Liver (tissue), 9 donors: Measurements from ENCODE around the gene MAP6. TPM values are rescaled to one million over a fixed set of nuclear protein-coding genes. Genes with fewer than 3 reads are reported as not detected.

Experiments
- DNase-seq: peaks from one replicate; pipeline ENCODE4 v3.0.0-alpha.2; 2017; ENCODE audit warnings: low spot score
- H3K27ac ChIP-seq, 2 donors: one replicate each; pipeline ENCODE4 v1.7.0; 2013; ENCODE audit warnings: inconsistent platforms in 2 of 2, low read length in 2 of 2, control low read depth in 1 of 2, low read depth in 1 of 2, mild to moderate bottlenecking in 1 of 2
- H3K27me3 ChIP-seq, 4 donors: one replicate each; pipeline versions ENCODE4 v1.6.1 to v1.7.0; 2013; ENCODE audit warnings: low read length in 3 of 4, inconsistent platforms in 1 of 4, mild to moderate bottlenecking in 1 of 4, moderate library complexity in 1 of 4; ENCODE audit not compliant: control insufficient read depth in 4 of 4, insufficient read depth in 4 of 4
- H3K36me3 ChIP-seq, 4 donors: one replicate each; pipeline versions ENCODE4 v1.6.1 to v1.7.0; 2013; ENCODE audit warnings: low read length in 3 of 4, mild to moderate bottlenecking in 3 of 4, low read depth in 1 of 4, moderate library complexity in 1 of 4; ENCODE audit not compliant: control insufficient read depth in 4 of 4, insufficient read depth in 3 of 4
- H3K4me1 ChIP-seq, 4 donors: one replicate each; pipeline versions ENCODE4 v1.6.1 to v1.7.0; 2013; ENCODE audit warnings: low read length in 3 of 4, mild to moderate bottlenecking in 3 of 4, moderate library complexity in 1 of 4; ENCODE audit not compliant: control insufficient read depth in 4 of 4, insufficient read depth in 4 of 4
- H3K4me3 ChIP-seq, 3 donors: one replicate each; pipeline versions ENCODE4 v1.6.1 to v1.7.0; 2013; ENCODE audit warnings: low read length in 3 of 3, control low read depth in 1 of 3, low read depth in 1 of 3, mild to moderate bottlenecking in 1 of 3
- H3K9ac ChIP-seq, 2 donors: one replicate each; pipeline ENCODE4 v1.7.0; 2013; ENCODE audit warnings: low read length in 2 of 2, mild to moderate bottlenecking in 2 of 2, moderate library complexity in 2 of 2, control low read depth in 1 of 2, low read depth in 1 of 2
- H3K9me3 ChIP-seq, 4 donors: one replicate each; pipeline versions ENCODE4 v1.6.1 to v1.7.0; 2013; ENCODE audit warnings: low read length in 3 of 4; ENCODE audit not compliant: control insufficient read depth in 4 of 4
- EGR1 ChIP-seq, 2 donors: IDR thresholded peaks; 2 replicates each; pipeline ENCODE4 v1.6.1; 2016 to 2018; ENCODE audit warnings: antibody characterized with exemption in 2 of 2, low read depth in 2 of 2
- FOXA1 ChIP-seq: IDR thresholded peaks from 2 replicates; pipeline ENCODE4 v1.6.1; 2016; ENCODE audit warnings: antibody characterized with exemption
- HNF4A ChIP-seq, 2 donors: conservative IDR thresholded peaks; 2 replicates each; pipeline ENCODE4 v1.6.1; 2016; ENCODE audit warnings: antibody characterized with exemption in 2 of 2, mild to moderate bottlenecking in 2 of 2
- HNF4G ChIP-seq: IDR thresholded peaks from 2 replicates; pipeline ENCODE4 v1.6.1; 2016; ENCODE audit warnings: antibody characterized with exemption
- JUND ChIP-seq, 2 donors: IDR thresholded peaks; 2 replicates each; pipeline ENCODE4 v1.6.1; 2016; ENCODE audit warnings: antibody characterized with exemption in 2 of 2
- NR2F2 ChIP-seq: IDR thresholded peaks from 2 replicates; pipeline ENCODE4 v1.6.1; 2016; ENCODE audit warnings: antibody characterized with exemption
- RAD21 ChIP-seq, 2 donors: IDR thresholded peaks; 2 replicates each; pipeline ENCODE4 v1.6.1; 2016; ENCODE audit warnings: antibody characterized with exemption in 2 of 2, mild to moderate bottlenecking in 2 of 2
- SP1 ChIP-seq: IDR thresholded peaks from 2 replicates; pipeline ENCODE4 v1.6.1; 2018; ENCODE audit warnings: antibody characterized with exemption, mild to moderate bottlenecking
- TAF1 ChIP-seq: conservative IDR thresholded peaks from 2 replicates; pipeline ENCODE4 v1.6.1; 2016; ENCODE audit warnings: antibody characterized with exemption, mild to moderate bottlenecking
- WGBS: extraction: QIAGEN DNeasy Blood & Tissue Kit; methylation state at CpG from one replicate; pipeline ENCODE4 v1.1.7; 2013; 5-methylcytosine and 5-hydroxymethylcytosine counted together
- polyA plus RNA-seq, 2 donors: library from polyadenylated mRNA; stranded (reverse) in 1 of 2; unstranded in 1 of 2; fragments of 200-250 nt in 1 of 2; fragments of >200 nt in 1 of 2; fragmentation: Nextera tagmentation in 1 of 2; extraction: Ambion mirVana in 1 of 2; gene quantifications; one replicate each; pipeline versions ENCODE4 v1.2.1 to v1.2.3, GENCODE V29; 2013 to 2015
- total RNA-seq, 2 donors: library from RNA; depleted of rRNA; stranded (reverse); fragments of >200 nt; gene quantifications; one replicate each; pipeline ENCODE4 v1.2.3, GENCODE V29; 2014
- TF ChIP-seq, protein P1 (sequence below): IDR thresholded peaks from 2 replicates; pipeline ENCODE4 v1.6.1; 2016; ENCODE audit warnings: antibody characterized with exemption
- TF ChIP-seq, protein P2 (sequence below): IDR thresholded peaks from 2 replicates; pipeline ENCODE4 v1.6.1; 2016; ENCODE audit warnings: antibody characterized with exemption, mild to moderate bottlenecking
- TF ChIP-seq, protein P3 (sequence below): IDR thresholded peaks from 2 replicates; pipeline ENCODE4 v1.6.1; 2016; ENCODE audit warnings: antibody characterized with exemption
- TF ChIP-seq, protein P4 (sequence below): IDR thresholded peaks from 2 replicates; pipeline ENCODE4 v1.6.1; 2016; ENCODE audit warnings: antibody characterized with exemption
- donor health status: healthy.
- donor health status: healthy.
- donor health status: healthy.
- donor health status: healthy.
- donor health status: healthy.

Gene MAP6
- total and polyA plus RNA-seq, 4 donors: 0.22 to 0.36 (median 0.24) TPM

DNA sequence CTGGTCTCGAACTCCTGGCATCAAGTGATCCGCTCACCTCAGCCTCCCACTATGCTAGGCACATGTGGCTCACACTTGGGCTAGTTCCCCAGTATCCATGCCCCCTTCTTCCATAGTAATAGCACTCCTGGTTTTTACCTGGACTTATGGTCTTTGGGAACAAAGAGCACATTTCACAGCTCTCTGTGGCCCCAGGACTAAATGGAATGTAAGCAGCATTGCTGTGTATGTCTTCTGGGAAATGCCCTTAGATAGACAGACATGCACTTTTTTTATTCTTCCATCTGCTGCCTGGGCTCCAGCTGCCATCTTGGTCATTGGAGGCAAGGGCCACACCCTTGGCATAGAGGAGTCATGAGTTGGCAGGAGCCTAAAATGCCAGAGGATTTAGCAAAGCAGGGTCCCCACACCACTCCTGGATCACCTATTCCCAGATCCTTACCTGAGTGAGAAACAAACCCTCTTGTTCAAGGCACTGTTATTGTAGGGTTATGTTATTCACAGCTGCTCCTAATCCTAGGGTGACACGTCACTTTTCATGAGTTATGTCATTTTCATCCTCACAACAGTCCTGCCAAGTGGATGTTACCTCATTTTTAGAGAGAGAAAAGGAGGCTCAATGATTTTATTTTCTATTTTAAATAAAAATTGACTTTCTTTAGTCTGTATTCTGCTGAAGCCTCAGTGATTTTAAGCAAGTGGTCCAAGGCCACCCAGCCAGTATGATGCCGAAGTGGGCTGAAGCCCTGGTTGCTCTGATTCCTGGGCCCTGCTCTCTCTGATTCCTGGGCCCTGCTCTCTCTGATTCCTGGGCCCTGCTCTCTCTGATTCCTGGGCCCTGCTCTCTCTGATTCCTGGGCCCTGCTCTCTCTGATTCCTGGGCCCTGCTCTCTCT lies 127.4 kb downstream of the MAP6 start:
- H3K4me3 ChIP-seq: no peak overlapping the region
- H3K9me3 ChIP-seq: no peaks in the 10 kb centered on the region
- no peak for DNase-seq
- no peak overlapping the region for H3K9ac ChIP-seq
- no peak for TF ChIP-seq EGR1 (IDR thresholded peaks at IDR 0.05; ENCODE audit: low read depth in 2 of 2)
- TF ChIP-seq FOXA1: no peak
- no peak for TF ChIP-seq JUND (IDR thresholded peaks at IDR 0.05)
- no peak for TF ChIP-seq RAD21 (IDR thresholded peaks at IDR 0.05)
- WGBS: 93% methylated on average over 4 of the region's 4 CpGs
- no peaks in the 10 kb centered on the region for H3K4me1 ChIP-seq
- H3K36me3 ChIP-seq: no peaks in the 10 kb centered on the region
- H3K27me3 ChIP-seq: no peaks in the 10 kb centered on the region
- H3K27ac ChIP-seq: no peak overlapping the region

DNA sequence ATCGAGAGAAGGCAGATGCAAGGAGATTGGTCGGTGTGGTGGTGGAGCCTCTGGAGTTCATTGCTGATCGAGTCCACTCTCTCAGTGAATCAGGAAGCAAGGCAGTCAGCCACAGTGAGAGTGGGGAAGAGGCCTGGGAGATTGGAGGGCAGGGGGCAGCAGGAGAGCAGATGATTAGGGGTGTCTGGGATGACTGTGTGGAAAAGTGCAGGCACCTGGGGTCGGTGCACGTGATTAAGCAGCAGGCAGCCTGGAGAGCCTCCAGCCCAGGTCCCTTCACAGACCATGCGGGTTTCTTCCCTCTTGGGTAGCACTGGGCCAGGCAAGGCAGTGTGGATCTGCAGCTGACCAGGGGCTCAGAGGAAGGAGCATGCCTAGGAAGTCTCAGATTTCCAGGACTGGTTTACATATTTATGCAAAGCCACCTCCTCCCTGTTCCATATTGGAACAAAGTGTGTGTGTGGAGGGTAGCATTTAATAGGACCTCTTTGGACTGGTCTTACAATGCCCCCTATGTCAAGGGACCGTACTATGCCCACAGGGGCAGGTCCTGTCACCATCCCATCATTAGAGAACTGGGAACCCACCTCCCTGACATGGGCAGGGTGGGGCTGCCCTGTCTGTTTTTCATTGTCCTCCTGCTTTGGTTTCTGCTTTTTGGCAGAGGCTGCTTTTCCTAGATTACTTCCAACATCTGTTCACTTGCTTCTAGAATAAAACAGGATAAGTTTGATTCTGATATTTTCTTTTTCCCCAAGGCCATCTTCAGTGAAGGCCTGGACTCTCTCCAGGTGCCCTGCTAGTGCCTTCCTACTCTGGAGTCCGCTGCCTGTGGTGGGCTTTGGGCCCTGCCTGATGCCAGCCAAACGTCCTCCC lies 129.1 kb downstream of the MAP6 start:
- no peak overlapping the region for H3K27ac ChIP-seq
- H3K9me3 ChIP-seq: no peaks in the 10 kb centered on the region
- no peak overlapping the region for H3K4me3 ChIP-seq
- TF ChIP-seq SP1: no peak
- TF ChIP-seq, protein P1, sequence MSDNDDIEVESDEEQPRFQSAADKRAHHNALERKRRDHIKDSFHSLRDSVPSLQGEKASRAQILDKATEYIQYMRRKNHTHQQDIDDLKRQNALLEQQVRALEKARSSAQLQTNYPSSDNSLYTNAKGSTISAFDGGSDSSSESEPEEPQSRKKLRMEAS: no peak
- TF ChIP-seq, protein P2, sequence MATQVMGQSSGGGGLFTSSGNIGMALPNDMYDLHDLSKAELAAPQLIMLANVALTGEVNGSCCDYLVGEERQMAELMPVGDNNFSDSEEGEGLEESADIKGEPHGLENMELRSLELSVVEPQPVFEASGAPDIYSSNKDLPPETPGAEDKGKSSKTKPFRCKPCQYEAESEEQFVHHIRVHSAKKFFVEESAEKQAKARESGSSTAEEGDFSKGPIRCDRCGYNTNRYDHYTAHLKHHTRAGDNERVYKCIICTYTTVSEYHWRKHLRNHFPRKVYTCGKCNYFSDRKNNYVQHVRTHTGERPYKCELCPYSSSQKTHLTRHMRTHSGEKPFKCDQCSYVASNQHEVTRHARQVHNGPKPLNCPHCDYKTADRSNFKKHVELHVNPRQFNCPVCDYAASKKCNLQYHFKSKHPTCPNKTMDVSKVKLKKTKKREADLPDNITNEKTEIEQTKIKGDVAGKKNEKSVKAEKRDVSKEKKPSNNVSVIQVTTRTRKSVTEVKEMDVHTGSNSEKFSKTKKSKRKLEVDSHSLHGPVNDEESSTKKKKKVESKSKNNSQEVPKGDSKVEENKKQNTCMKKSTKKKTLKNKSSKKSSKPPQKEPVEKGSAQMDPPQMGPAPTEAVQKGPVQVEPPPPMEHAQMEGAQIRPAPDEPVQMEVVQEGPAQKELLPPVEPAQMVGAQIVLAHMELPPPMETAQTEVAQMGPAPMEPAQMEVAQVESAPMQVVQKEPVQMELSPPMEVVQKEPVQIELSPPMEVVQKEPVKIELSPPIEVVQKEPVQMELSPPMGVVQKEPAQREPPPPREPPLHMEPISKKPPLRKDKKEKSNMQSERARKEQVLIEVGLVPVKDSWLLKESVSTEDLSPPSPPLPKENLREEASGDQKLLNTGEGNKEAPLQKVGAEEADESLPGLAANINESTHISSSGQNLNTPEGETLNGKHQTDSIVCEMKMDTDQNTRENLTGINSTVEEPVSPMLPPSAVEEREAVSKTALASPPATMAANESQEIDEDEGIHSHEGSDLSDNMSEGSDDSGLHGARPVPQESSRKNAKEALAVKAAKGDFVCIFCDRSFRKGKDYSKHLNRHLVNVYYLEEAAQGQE: no peak
- no peak for TF ChIP-seq HNF4G
- no peak overlapping the region for H3K9ac ChIP-seq
- H3K36me3 ChIP-seq: no peaks in the 10 kb centered on the region
- no peaks in the 10 kb centered on the region for H3K4me1 ChIP-seq
- no peak for DNase-seq
- H3K27me3 ChIP-seq: no peaks in the 10 kb centered on the region
- WGBS: 87% methylated on average over 9 of the region's 9 CpGs

DNA sequence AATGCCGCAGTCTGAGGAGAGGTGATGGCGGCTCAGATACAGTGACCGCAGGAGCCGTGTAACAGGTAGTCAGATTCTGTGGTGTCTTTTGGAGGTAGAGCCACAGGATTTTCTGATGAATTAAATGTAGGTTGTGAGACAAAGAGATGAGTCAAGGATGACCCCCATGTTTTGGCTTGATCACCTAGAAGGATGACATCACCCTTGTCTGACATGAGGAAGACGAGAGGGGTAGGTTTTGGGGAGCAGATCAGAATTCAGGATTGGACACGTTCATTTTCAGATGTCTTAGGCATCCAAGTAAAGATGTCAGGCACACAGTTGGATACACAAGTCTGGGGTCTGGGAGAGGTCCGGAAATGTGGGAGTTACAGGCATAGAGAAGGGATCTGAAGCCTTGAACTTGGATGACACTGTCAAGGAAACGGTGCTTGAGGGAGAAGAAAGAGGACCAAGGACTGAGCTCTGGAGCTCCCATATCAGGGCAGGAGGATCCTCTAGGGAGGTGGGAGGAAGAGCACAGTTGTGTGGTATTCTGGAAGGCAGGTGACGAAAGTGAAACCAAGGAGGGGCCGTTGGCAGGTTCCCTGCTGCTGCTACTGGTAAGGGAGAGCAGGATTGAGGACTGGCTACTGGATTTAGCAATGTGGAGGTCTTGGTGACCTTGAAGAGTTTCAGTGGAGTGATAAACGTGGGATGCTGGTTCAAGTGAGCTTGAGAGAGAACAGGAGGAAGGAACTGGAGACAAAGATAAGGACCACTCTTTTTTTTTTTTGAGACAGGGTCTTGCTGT lies 130.5 kb downstream of the MAP6 start:
- no peaks in the 10 kb centered on the region for H3K36me3 ChIP-seq
- TF ChIP-seq NR2F2: no peak
- TF ChIP-seq, protein P2: no peak
- TF ChIP-seq FOXA1: no peak
- TF ChIP-seq HNF4A (conservative IDR thresholded peaks at IDR 0.05): no peak
- no peak for TF ChIP-seq SP1
- TF ChIP-seq JUND (IDR thresholded peaks at IDR 0.05): no peak
- TF ChIP-seq RAD21 (IDR thresholded peaks at IDR 0.05): no peak
- no peak for TF ChIP-seq TAF1
- TF ChIP-seq, protein P3, sequence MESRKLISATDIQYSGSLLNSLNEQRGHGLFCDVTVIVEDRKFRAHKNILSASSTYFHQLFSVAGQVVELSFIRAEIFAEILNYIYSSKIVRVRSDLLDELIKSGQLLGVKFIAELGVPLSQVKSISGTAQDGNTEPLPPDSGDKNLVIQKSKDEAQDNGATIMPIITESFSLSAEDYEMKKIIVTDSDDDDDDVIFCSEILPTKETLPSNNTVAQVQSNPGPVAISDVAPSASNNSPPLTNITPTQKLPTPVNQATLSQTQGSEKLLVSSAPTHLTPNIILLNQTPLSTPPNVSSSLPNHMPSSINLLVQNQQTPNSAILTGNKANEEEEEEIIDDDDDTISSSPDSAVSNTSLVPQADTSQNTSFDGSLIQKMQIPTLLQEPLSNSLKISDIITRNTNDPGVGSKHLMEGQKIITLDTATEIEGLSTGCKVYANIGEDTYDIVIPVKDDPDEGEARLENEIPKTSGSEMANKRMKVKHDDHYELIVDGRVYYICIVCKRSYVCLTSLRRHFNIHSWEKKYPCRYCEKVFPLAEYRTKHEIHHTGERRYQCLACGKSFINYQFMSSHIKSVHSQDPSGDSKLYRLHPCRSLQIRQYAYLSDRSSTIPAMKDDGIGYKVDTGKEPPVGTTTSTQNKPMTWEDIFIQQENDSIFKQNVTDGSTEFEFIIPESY: no peak
- TF ChIP-seq EGR1 (IDR thresholded peaks at IDR 0.05; ENCODE audit: low read depth in 2 of 2): no peak
- TF ChIP-seq, protein P4, sequence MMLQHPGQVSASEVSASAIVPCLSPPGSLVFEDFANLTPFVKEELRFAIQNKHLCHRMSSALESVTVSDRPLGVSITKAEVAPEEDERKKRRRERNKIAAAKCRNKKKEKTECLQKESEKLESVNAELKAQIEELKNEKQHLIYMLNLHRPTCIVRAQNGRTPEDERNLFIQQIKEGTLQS: no peak

More for the DNA sequence above, 130.5 kb downstream of the MAP6 start:
- 82% methylated on average over 11 of the region's 11 CpGs for WGBS
- H3K4me3 ChIP-seq: no peak overlapping the region
- H3K9me3 ChIP-seq: no peaks in the 10 kb centered on the region
- H3K4me1 ChIP-seq: no peaks in the 10 kb centered on the region
- no peak overlapping the region for H3K27ac ChIP-seq
- no peak overlapping the region for H3K9ac ChIP-seq
- H3K27me3 ChIP-seq: no peaks in the 10 kb centered on the region
- DNase-seq: no peak
